ENCODE measurements around the gene RARG.
"Not testable (repeated sequence)": the region's sequence is repeated elsewhere in the genome, so short reads cannot be mapped to it uniquely, and the experiment has no call there.

RARG gene

GRCh38 chr12:53170876-53171724 is 60.9 kb downstream of the RARG start:
- H3K27ac Mint-ChIP-seq, result peak overlapping the region; percentile 85 to 96 (median 87)
- no peak for TF ChIP-seq CTCF (IDR thresholded peaks at IDR 0.05; ENCODE audit: unreplicated experiment in 3 of 3)
- peaks cover 21% of the 10 kb centered on the region for H3K36me3 Mint-ChIP-seq (ENCODE audit: low read depth)
- no peaks in the 10 kb centered on the region for H3K27me3 Mint-ChIP-seq (ENCODE audit: low read depth)
- peak overlapping the region; percentile 13 to 24 (median 19) for H3K4me3 Mint-ChIP-seq
- peaks cover 36% of the 10 kb centered on the region for H3K4me1 Mint-ChIP-seq
- no peaks in the 10 kb centered on the region for H3K9me3 Mint-ChIP-seq

- TF ChIP-seq CTCF (IDR thresholded peaks at IDR 0.05; ENCODE audit: unreplicated experiment in 3 of 3), result no peak
- Mint-ChIP-seq H3K27me3 (ENCODE audit: low read depth) (no peaks in the 10 kb centered on the region), H3K27ac (no peak overlapping the region), H3K4me3 (no peak overlapping the region), H3K36me3 (ENCODE audit: low read depth) (peaks cover 26% of the 10 kb centered on the region), H3K9me3 (no peaks in the 10 kb centered on the region), H3K4me1 (peaks cover 31% of the 10 kb centered on the region)
These were observed 61.8 kb downstream of the RARG start for GRCh38 chr12:53170215-53170614.

- H3K36me3 Mint-ChIP-seq (ENCODE audit: low read depth), result peaks cover 31% of the 10 kb centered on the region
These were observed 62.4 kb downstream of the RARG start for GRCh38 chr12:53169644-53170043.

GRCh38 chr12:53166837-53167236 is 65.2 kb downstream of the RARG start:
- no peak overlapping the region for H3K4me3 Mint-ChIP-seq

More at GRCh38 chr12:53169644-53170043, 62.4 kb downstream of the RARG start:
- H3K27ac Mint-ChIP-seq, result no peak overlapping the region
- no peaks in the 10 kb centered on the region for H3K9me3 Mint-ChIP-seq
- H3K4me3 Mint-ChIP-seq, result no peak overlapping the region
- H3K4me1 Mint-ChIP-seq, result peaks cover 27% of the 10 kb centered on the region
- TF ChIP-seq CTCF (IDR thresholded peaks at IDR 0.05; ENCODE audit: unreplicated experiment in 3 of 3), result no peak
- H3K27me3 Mint-ChIP-seq (ENCODE audit: low read depth), result no peaks in the 10 kb centered on the region

GRCh38 chr12:53163008-53163407 is 69.0 kb downstream of the RARG start:
- H3K27me3 Mint-ChIP-seq (ENCODE audit: low read depth); H3K4me3 Mint-ChIP-seq; H3K9me3 Mint-ChIP-seq; H3K4me1 Mint-ChIP-seq; H3K27ac Mint-ChIP-seq: not testable (repeated sequence)
- H3K36me3 Mint-ChIP-seq (ENCODE audit: low read depth), result peaks cover 39% of the 10 kb centered on the region

More at GRCh38 chr12:53166837-53167236, 65.2 kb downstream of the RARG start:
- Mint-ChIP-seq H3K9me3 (no peaks in the 10 kb centered on the region), H3K4me1 (peaks cover 17% of the 10 kb centered on the region), H3K27me3 (ENCODE audit: low read depth) (no peaks in the 10 kb centered on the region), H3K27ac (no peak overlapping the region), H3K36me3 (ENCODE audit: low read depth) (peaks cover 39% of the 10 kb centered on the region)
- no peak for TF ChIP-seq CTCF (IDR thresholded peaks at IDR 0.05; ENCODE audit: unreplicated experiment in 3 of 3)

GRCh38 chr12:53161119-53161911 is 70.7 kb downstream of the RARG start:
- no peak for TF ChIP-seq CTCF (IDR thresholded peaks at IDR 0.05; ENCODE audit: unreplicated experiment in 3 of 3)
- no peaks in the 10 kb centered on the region for H3K4me1 Mint-ChIP-seq
- H3K36me3 Mint-ChIP-seq (ENCODE audit: low read depth), result peaks cover 28% of the 10 kb centered on the region
- H3K9me3 Mint-ChIP-seq, result no peaks in the 10 kb centered on the region
- no peaks in the 10 kb centered on the region for H3K27me3 Mint-ChIP-seq (ENCODE audit: low read depth)
- H3K4me3 Mint-ChIP-seq, result no peak overlapping the region
- no peak overlapping the region for H3K27ac Mint-ChIP-seq
